Measurements from ENCODE around the gene FKBP1A. TPM values are rescaled to one million over a fixed set of nuclear protein-coding genes. Genes with fewer than 3 reads are reported as not detected.

The FKBP1A gene
- total and polyA plus RNA-seq, 10 of the 15 experiments (the other 5 are each of a cell fraction or from before 2014, with no cell fraction given) = 103 to 687 (median 254) TPM

DNA sequence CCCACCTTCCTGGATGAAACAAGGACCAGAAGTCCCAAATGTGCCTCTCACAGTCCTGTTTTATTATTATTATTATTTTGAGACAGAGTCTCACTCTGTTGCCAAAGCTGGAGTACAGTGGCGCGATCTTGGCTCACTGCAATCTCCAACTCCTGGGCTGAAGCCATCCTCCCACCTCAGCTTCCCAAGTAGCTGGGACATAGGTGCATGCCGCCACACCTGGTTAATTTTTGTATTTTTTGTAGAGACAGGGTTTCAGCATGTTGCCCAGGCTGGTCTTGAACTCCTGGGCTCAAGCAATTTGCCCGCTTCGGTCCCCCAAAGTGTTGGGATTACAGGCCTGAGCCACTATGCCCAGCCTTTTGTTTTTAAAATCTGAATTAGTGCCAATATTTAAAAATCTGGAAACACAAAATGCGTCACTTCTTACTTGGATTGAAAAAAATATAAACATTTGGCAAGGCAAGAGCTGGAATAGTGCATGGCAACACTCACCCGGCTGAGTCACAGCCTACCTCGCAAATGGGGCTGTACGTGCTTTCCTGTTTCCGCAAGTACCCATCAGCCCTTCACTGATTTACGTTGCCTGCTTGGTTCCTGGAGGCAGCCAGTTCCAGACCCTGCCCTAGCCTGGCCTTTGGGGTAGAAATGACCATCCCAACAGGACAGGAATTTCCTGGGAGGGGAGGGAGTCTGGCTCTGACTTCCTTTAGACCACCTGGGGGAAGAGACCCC is 70.2 kb downstream of the FKBP1A start:
- Histone ChIP-seq H3K9ac (ENCODE audit: control insufficient read depth, insufficient read depth, low read length) (no peak overlapping the region), H3K36me3 (ENCODE audit: control insufficient read depth in 2 of 2, insufficient read depth in 2 of 2, low read length in 1 of 2) (no peaks in the 10 kb centered on the region), H3K79me2 (ENCODE audit: control insufficient read depth, insufficient read depth, low read length) (peaks cover 24% of the 10 kb centered on the region), H3K27ac (ENCODE audit: control insufficient read depth, insufficient read depth) (no peak overlapping the region), H3K4me3 (no peak overlapping the region), H3K27me3 (replicated peaks in 1 of 2; ENCODE audit: control insufficient read depth in 2 of 2, insufficient read depth in 2 of 2, low read length in 1 of 2) (no peaks in the 10 kb centered on the region), H2AFZ (ENCODE audit: control insufficient read depth, low read depth, low read length) (no peak overlapping the region), H3K9me3 (replicated peaks; ENCODE audit: control insufficient read depth, insufficient read depth, low read length) (no peaks in the 10 kb centered on the region; the same call in 2 of the 3 replicates), H4K20me1 (ENCODE audit: control insufficient read depth, insufficient read depth) (no peaks in the 10 kb centered on the region), H3K4me2 (ENCODE audit: control insufficient read depth, insufficient read depth) (no peak overlapping the region), H3K4me1 (ENCODE audit: control insufficient read depth, insufficient read depth, low read length) (peaks cover 18% of the 10 kb centered on the region)
- FAIRE-seq = no peak
- ChIA-PET POLR2A (interaction anchor here (0.6 to 1.4 kb wide), 2 partner anchors 55 to 1221 kb away, joined by 3 to 6 read pairs; no protein-coding TSS in a partner anchor), SMC1A (ENCODE audit: uncharacterized antibody, unreplicated experiment) (interaction anchor here (1.2 to 2.2 kb wide), 7 partner anchors 7 to 135 kb away, joined by 3 to 11 read pairs (median 4); partner anchors contain the start of gene FKBP1A), CTCF (interaction anchor here (0.8 to 7.6 kb wide), 7 partner anchors 8 to 181 kb away, joined by 3 to 55 read pairs (median 6); no protein-coding TSS in a partner anchor), RAD21 (ENCODE audit: unreplicated experiment) (interaction anchor here (1.0 to 1.6 kb wide), 3 partner anchors 69 to 113 kb away, joined by 3 to 5 read pairs (median 4); partner anchors contain the start of gene FKBP1A)
- no peak for DNase-seq (ENCODE audit: low read depth, low spot score)
- intact Hi-C loops (cut with micrococcal nuclease; ENCODE audit: unreplicated experiment) = no loop called here
- TF ChIP-seq ETV6 (conservative IDR thresholded peaks at IDR 0.05 in 1 of 2, IDR thresholded peaks at IDR 0.05 in 1 of 2; ENCODE audit: borderline replicate concordance in 1 of 2, low read depth in 1 of 2) = no peak
- TF ChIP-seq YY1 (IDR thresholded peaks at IDR 0.05; ENCODE audit: low read depth, low read length) = no peak
- no peak for TF ChIP-seq BCLAF1 (IDR thresholded peaks at IDR 0.05)
- TF ChIP-seq ZNF217 (IDR thresholded peaks at IDR 0.05) = no peak
- TF ChIP-seq NR2C2 (IDR thresholded peaks at IDR 0.05; ENCODE audit: borderline replicate concordance, control insufficient read depth, insufficient read length, low read depth) = no peak
- TF ChIP-seq, protein P1, sequence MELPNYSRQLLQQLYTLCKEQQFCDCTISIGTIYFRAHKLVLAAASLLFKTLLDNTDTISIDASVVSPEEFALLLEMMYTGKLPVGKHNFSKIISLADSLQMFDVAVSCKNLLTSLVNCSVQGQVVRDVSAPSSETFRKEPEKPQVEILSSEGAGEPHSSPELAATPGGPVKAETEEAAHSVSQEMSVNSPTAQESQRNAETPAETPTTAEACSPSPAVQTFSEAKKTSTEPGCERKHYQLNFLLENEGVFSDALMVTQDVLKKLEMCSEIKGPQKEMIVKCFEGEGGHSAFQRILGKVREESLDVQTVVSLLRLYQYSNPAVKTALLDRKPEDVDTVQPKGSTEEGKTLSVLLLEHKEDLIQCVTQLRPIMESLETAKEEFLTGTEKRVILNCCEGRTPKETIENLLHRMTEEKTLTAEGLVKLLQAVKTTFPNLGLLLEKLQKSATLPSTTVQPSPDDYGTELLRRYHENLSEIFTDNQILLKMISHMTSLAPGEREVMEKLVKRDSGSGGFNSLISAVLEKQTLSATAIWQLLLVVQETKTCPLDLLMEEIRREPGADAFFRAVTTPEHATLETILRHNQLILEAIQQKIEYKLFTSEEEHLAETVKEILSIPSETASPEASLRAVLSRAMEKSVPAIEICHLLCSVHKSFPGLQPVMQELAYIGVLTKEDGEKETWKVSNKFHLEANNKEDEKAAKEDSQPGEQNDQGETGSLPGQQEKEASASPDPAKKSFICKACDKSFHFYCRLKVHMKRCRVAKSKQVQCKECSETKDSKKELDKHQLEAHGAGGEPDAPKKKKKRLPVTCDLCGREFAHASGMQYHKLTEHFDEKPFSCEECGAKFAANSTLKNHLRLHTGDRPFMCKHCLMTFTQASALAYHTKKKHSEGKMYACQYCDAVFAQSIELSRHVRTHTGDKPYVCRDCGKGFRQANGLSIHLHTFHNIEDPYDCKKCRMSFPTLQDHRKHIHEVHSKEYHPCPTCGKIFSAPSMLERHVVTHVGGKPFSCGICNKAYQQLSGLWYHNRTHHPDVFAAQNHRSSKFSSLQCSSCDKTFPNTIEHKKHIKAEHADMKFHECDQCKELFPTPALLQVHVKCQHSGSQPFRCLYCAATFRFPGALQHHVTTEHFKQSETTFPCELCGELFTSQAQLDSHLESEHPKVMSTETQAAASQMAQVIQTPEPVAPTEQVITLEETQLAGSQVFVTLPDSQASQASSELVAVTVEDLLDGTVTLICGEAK (IDR thresholded peaks at IDR 0.05; ENCODE audit: borderline replicate concordance) = no peak
- ATAC-seq = no peak
- BruUV-seq (replicated peaks) = no TSS peak
- WGBS (ENCODE audit: insufficient coverage, insufficient replicate concordance, low lambda C conversion rate, missing lambda C conversion rate) = 82% methylated on average over 11 of the region's 11 CpGs
- in situ Hi-C loops (cut with MboI) = no loop called here

Measured in GM12878 (cell line).